ENCODE data around the gene EFCAB8. TPM values are rescaled to one million over a fixed set of nuclear protein-coding genes. Genes with fewer than 3 reads are reported as not detected.

Gene EFCAB8
- total RNA-seq, 1 experiment from 2014 or later, result 0.09 TPM

GRCh38 chr20:32811886-32812285 is 46.8 kb upstream of the EFCAB8 start:
- Histone ChIP-seq H2BK20ac (ENCODE audit: low read depth, low read length, poor library complexity, severe bottlenecking) (no peak overlapping the region), H3K23me2 (ENCODE audit: insufficient read length, low read depth, low read length, poor library complexity, severe bottlenecking) (no peaks in the 10 kb centered on the region), H3K4me2 (ENCODE audit: insufficient read depth, insufficient read length, low read length) (no peak overlapping the region), H3K14ac (ENCODE audit: insufficient read depth, low read length) (no peak overlapping the region), H2BK15ac (ENCODE audit: low read depth, low read length) (no peak overlapping the region), H3K9me3 (ENCODE audit: control insufficient read depth, low read depth, low read length) (no peaks in the 10 kb centered on the region), H4K20me1 (ENCODE audit: control insufficient read depth, insufficient read depth, insufficient read length) (peaks cover 2% of the 10 kb centered on the region), H2AK5ac (ENCODE audit: insufficient read length, low read length) (no peak overlapping the region), H3K27ac (ENCODE audit: insufficient read length, low read depth, low read length) (no peak overlapping the region), H3K4ac (ENCODE audit: low read depth, low read length) (no peak overlapping the region), H3K23ac (ENCODE audit: insufficient read length, low read depth, low read length) (no peak overlapping the region), H3K79me2 (ENCODE audit: insufficient read depth, low read length) (no peaks in the 10 kb centered on the region), H2AFZ (ENCODE audit: low read length) (no peak overlapping the region), H4K91ac (ENCODE audit: insufficient read length, low read depth, low read length) (no peak overlapping the region), H2BK5ac (ENCODE audit: insufficient read length, low read length) (no peak overlapping the region), H2BK120ac (ENCODE audit: low read depth, low read length, poor library complexity, severe bottlenecking) (no peak overlapping the region), H3K9ac (ENCODE audit: extremely low read depth, insufficient read length, low read length) (no peak overlapping the region), H2BK12ac (ENCODE audit: insufficient read length, low read depth, low read length) (no peak overlapping the region), H3K27me3 (ENCODE audit: insufficient read depth, low read length) (no peaks in the 10 kb centered on the region), H3T11ph (ENCODE audit: low read length) (no peak overlapping the region), H3K4me1 (ENCODE audit: insufficient read depth, low read length) (peaks cover 4% of the 10 kb centered on the region; the same call in 1 of the 2 replicates), H3K18ac (ENCODE audit: insufficient read length, low read depth, low read length) (no peak overlapping the region), H3K56ac (ENCODE audit: insufficient read length, low read depth, low read length) (no peak overlapping the region), H4K5ac (ENCODE audit: insufficient read length, low read depth, low read length) (no peak overlapping the region), H3K79me1 (ENCODE audit: insufficient read depth, low read depth, low read length, poor library complexity, severe bottlenecking) (no peaks in the 10 kb centered on the region), H4K8ac (replicated peaks; ENCODE audit: insufficient read length, low read depth, low read length) (no peak overlapping the region)
- peaks cover 15 to 16% of the 10 kb centered on the region in 2 experiments for H3K4me1 Mint-ChIP-seq
- no peak for DNase-seq
- no peak for TF ChIP-seq CTCF (conservative IDR thresholded peaks at IDR 0.05)
- no peak overlapping the region for H3K4me3 Mint-ChIP-seq
- WGBS (ENCODE audit: extremely low coverage, insufficient read length, low lambda C conversion rate), result no CpG with 5 or more reads among the region's 6 CpGs
- no peak overlapping the region; a peak in 1 of 7 replicates for H3K27ac Mint-ChIP-seq
- H3K36me3 Mint-ChIP-seq (ENCODE audit: insufficient read depth in 1 of 3, low read depth in 3 of 3), result peaks cover 24 to 44% (median 28%) of the 10 kb centered on the region in 3 experiments; a peak in 6 of 7 replicates
- no peaks in the 10 kb centered on the region; a peak in 1 of 5 replicates for H3K9me3 Mint-ChIP-seq
- H3K27me3 Mint-ChIP-seq (ENCODE audit: low read depth), result peaks cover 10% of the 10 kb centered on the region; the same call in 1 of the 2 replicates

All from H9 (cell line).